DND-41 (cell line): ENCODE results near the gene ERBB4.

Source experiments
- ATAC-seq: fragments of 200-7000 bp; cut with Tn5 transposase; 3 replicates; pipeline ENCODE4 v1.9.1; 2021; ENCODE audit warnings: low read depth; ENCODE audit not compliant: insufficient read depth
- DNase-seq: peaks from one replicate; pipeline ENCODE4 v3.0.0-alpha.2; 2020
- H2AFZ ChIP-seq: 2 replicates; pipeline ENCODE4 v1.6.0; 2012; ENCODE audit warnings: low read depth, low read length
- H3K27ac ChIP-seq: 2 replicates; pipeline ENCODE4 v1.5.1; 2012; ENCODE audit warnings: low read length, inconsistent platforms
- H3K27me3 ChIP-seq: fragments of 200-600 bp; sonication (generic); 2 replicates; pipeline ENCODE4 v1.6.0; 2012; ENCODE audit warnings: low read length, mild to moderate bottlenecking, inconsistent platforms; ENCODE audit not compliant: insufficient read depth, poor library complexity
- H3K36me3 ChIP-seq: 2 replicates; pipeline ENCODE4 v1.5.1; 2012; ENCODE audit warnings: low read length, inconsistent platforms; ENCODE audit not compliant: insufficient read depth
- H3K4me1 ChIP-seq: 2 replicates; pipeline ENCODE4 v1.5.1; 2012; ENCODE audit warnings: mild to moderate bottlenecking, low read length; ENCODE audit not compliant: insufficient read depth
- H3K4me2 ChIP-seq: 2 replicates; pipeline ENCODE4 v1.6.0; 2012; ENCODE audit warnings: mild to moderate bottlenecking, moderate library complexity, low read length, inconsistent platforms; ENCODE audit not compliant: insufficient read depth
- H3K4me3 ChIP-seq, 2 experiments: fragments of 200-600 bp in 1 of 2; shearing (Covaris generic) in 1 of 2; 2 replicates each; pipeline ENCODE4 v1.5.1; 2012 to 2016; ENCODE audit warnings: inconsistent platforms in 2 of 2, low read length in 2 of 2, mild to moderate bottlenecking in 2 of 2, low read depth in 1 of 2, moderate library complexity in 1 of 2
- H3K79me2 ChIP-seq: 2 replicates; pipeline ENCODE4 v1.6.0; 2012; ENCODE audit warnings: low read length, inconsistent platforms; ENCODE audit not compliant: insufficient read depth
- H3K9ac ChIP-seq: 2 replicates; pipeline ENCODE4 v1.6.0; 2012; ENCODE audit warnings: low read depth, mild to moderate bottlenecking, inconsistent platforms, low read length, moderate library complexity
- H3K9me3 ChIP-seq: 2 replicates; pipeline ENCODE4 v1.5.1; 2012; ENCODE audit warnings: low read length, moderate library complexity, mild to moderate bottlenecking, inconsistent platforms; ENCODE audit not compliant: insufficient read depth, severe bottlenecking
- H4K20me1 ChIP-seq: 2 replicates; pipeline ENCODE4 v1.6.0; 2012; ENCODE audit warnings: low read length; ENCODE audit not compliant: insufficient read depth
- CTCF ChIP-seq: IDR thresholded peaks from 2 replicates; pipeline ENCODE4 v1.5.1; 2012; ENCODE audit warnings: borderline replicate concordance, low read length, moderate library complexity, mild to moderate bottlenecking; ENCODE audit not compliant: poor library complexity, severe bottlenecking; ENCODE audit errors: extremely low read depth
- EZH2 ChIP-seq: IDR thresholded peaks from 3 replicates; pipeline ENCODE4 v1.6.1; 2012; ENCODE audit warnings: borderline replicate concordance, low read depth, mild to moderate bottlenecking, moderate library complexity, low read length, inconsistent platforms; ENCODE audit not compliant: severe bottlenecking

Gene ERBB4

GRCh38 chr2:212083492-212083891 lies 455.1 kb downstream of the ERBB4 start:
- H3K27ac ChIP-seq: no peak overlapping the region
- H3K4me2 ChIP-seq: no peak overlapping the region
- TF ChIP-seq EZH2 (no peak), CTCF (no peak)
- DNase-seq: no peak
- H3K4me1 ChIP-seq: peaks cover 4% of the 10 kb centered on the region; the same call in 1 of the 2 replicates
- no peaks in the 10 kb centered on the region for H3K9me3 ChIP-seq
- H3K79me2 ChIP-seq: no peaks in the 10 kb centered on the region
- H4K20me1 ChIP-seq: no peaks in the 10 kb centered on the region
- no peak for ATAC-seq
- no peaks in the 10 kb centered on the region for H3K36me3 ChIP-seq
- no peaks in the 10 kb centered on the region for H3K27me3 ChIP-seq
- no peak overlapping the region for H3K4me3 ChIP-seq
- H2AFZ ChIP-seq: no peak overlapping the region
- H3K9ac ChIP-seq: no peak overlapping the region

- peak; percentile 54; the same call in 1 of the 3 replicates for ATAC-seq
- H3K36me3 ChIP-seq: no peaks in the 10 kb centered on the region
- H3K79me2 ChIP-seq: no peaks in the 10 kb centered on the region
- DNase-seq: no peak
- H3K4me3 ChIP-seq: no peak overlapping the region; a peak in 1 of 4 replicates
- no peaks in the 10 kb centered on the region for H4K20me1 ChIP-seq
- no peak for TF ChIP-seq EZH2
- TF ChIP-seq CTCF: no peak
- peaks cover 3% of the 10 kb centered on the region for H3K27me3 ChIP-seq
- H3K27ac ChIP-seq: no peak overlapping the region
- H3K4me2 ChIP-seq: peak overlapping the region; percentile 53; the same call in 1 of the 2 replicates
- peaks cover 25% of the 10 kb centered on the region for H3K4me1 ChIP-seq
- H3K9me3 ChIP-seq: no peaks in the 10 kb centered on the region
- 0 out of 2 replicates have a peak overlapping the region, but pooled peaks have one; percentile 31 for H2AFZ ChIP-seq
- no peak overlapping the region for H3K9ac ChIP-seq
Observed at GRCh38 chr2:212078103-212078502, 460.5 kb downstream of the ERBB4 start.

GRCh38 chr2:212076456-212076855 lies 462.1 kb downstream of the ERBB4 start:
- peaks cover 25% of the 10 kb centered on the region for H3K4me1 ChIP-seq
- H3K79me2 ChIP-seq: no peaks in the 10 kb centered on the region
- TF ChIP-seq EZH2 (no peak), CTCF (no peak)
- H3K4me3 ChIP-seq: no peak overlapping the region
- DNase-seq (no peak), ATAC-seq (peak; percentile 85)
- no peaks in the 10 kb centered on the region for H3K9me3 ChIP-seq
- H3K9ac ChIP-seq: no peak overlapping the region
- H3K27me3 ChIP-seq: peaks cover 3% of the 10 kb centered on the region
- H2AFZ ChIP-seq: no peak overlapping the region
- no peak overlapping the region for H3K27ac ChIP-seq
- H3K36me3 ChIP-seq: no peaks in the 10 kb centered on the region
- no peaks in the 10 kb centered on the region for H4K20me1 ChIP-seq
- peak overlapping the region; percentile 20; the same call in 1 of the 2 replicates for H3K4me2 ChIP-seq

- no peak overlapping the region for H3K27ac ChIP-seq
- no peak overlapping the region for H2AFZ ChIP-seq
- no peak for DNase-seq
- H3K79me2 ChIP-seq: no peaks in the 10 kb centered on the region
- H3K4me1 ChIP-seq: peaks cover 23% of the 10 kb centered on the region
- no peak overlapping the region for H3K4me2 ChIP-seq
- H3K4me3 ChIP-seq: no peak overlapping the region
- peaks cover 3% of the 10 kb centered on the region for H3K27me3 ChIP-seq
- no peaks in the 10 kb centered on the region for H3K36me3 ChIP-seq
- no peak for ATAC-seq
- H3K9ac ChIP-seq: no peak overlapping the region
- no peaks in the 10 kb centered on the region for H3K9me3 ChIP-seq
- no peak for TF ChIP-seq CTCF
- TF ChIP-seq EZH2: no peak
- H4K20me1 ChIP-seq: no peaks in the 10 kb centered on the region
Observed at GRCh38 chr2:212073360-212073759, 465.2 kb downstream of the ERBB4 start.
